Dermis blood vessel endothelial cell (primary cell): ENCODE data around the gene TUBB. TPM values are rescaled to one million over a fixed set of nuclear protein-coding genes. Genes with fewer than 3 reads are reported as not detected.
"Not testable (repeated sequence)": the region's sequence is repeated elsewhere in the genome, so short reads cannot be mapped to it uniquely, and the experiment has no call there.

Experiments
- DNase-seq: peaks from one replicate; pipeline ENCODE4 v3.0.0; 2010
- total RNA-seq: library from RNA; depleted of rRNA; stranded (reverse); fragments of >200 nt; gene quantifications from 2 replicates; pipeline ENCODE4 v1.2.3, GENCODE V29; 2014

Gene TUBB
- total RNA-seq, 1 donor from 2014 or later, result 301 TPM

DNA sequence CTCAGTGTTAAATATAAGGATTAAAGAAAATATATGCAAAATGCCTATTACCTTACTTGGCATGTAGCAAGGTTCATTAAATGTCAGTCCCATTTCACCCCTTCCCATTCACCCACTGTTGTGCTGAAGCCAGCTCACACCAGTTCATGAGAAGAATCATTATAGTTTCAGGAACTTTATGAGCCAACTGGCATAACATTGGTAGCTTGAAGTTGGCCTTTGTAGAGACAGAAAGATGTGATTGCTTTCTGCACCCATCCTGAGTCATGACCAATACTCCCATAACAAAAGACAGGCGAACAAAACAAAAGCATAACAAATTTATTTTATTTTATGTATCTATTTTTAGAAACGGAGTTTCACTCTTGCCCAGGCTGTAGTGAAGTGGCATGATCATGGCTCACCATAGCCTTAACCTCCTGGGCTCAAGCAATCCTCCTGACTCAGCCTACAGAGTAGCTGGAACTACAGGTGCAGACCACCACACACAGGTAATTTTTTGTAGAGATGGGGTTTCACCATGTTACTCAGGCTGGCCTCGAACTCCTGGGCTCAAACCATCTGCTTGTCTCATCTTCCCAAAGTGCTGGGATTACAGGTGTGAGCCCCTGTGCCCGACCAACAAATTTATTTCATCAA is 41.8 kb downstream of the TUBB start:
- no peak for DNase-seq

DNA sequence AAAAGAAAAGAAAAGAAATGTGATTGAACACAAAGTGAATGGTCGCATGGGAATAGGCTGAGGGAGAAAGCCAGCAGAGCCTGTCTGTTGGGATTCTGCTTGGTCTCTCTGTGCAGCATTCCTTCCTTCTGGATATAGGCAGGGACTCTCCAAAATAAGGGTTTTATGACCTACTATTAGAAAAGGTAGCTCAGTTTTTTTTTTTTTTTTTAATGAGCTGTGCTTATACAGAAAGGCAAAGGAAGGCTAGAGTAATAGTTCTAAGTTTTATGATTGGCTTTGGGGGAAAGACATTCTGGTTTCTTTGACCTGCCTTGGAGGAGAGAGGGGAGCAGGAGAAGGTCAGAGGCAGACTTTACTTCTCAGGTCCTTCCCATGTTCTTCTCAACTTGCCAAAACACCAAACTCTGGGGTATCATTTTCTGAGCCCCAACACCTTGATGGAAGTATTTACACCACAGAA is 43.0 kb downstream of the TUBB start:
- DNase-seq, result no peak

DNA sequence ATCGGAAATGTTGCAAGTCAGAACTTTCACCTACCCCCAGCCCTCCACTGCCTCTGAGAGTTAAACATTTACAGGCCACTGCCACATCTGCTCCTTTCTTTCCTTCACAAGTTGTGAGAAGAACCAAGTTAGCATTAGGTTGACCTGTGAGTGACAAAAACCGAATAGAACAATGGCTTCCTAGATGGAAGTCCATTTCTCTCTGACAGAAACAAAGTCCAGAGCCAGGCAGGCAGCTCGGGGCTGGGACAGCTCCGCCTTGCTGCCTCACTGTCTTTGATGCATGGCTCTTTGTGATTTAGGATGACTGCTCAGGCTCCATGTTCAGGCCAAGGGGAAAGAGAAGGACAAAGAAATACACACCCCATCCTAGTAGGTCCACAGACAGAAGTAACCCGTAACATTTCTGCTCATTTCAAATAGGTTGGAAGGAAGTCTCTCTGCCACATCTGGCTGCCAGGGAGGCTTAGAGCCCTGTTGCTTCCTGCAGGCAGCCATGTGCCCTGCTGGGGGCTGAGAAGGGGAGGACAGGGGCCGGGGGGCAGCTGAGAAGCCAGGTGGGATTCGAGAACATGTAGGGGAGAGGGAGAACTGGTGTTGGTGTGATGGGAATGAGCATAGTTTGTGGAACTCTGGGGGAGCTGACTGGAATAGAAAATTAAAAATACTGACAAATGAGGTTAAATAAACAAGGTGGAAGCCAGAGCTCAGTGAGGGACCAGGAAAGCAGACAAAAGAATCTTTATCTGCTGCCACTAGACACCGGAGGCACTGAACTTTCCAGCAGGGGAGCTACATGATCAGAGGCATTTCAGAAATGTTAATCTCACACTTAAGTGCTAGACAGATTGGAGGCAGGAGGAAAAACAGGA is 43.7 kb downstream of the TUBB start:
- peak; percentile 91 for DNase-seq

- DNase-seq, result not testable (repeated sequence)
These were observed 44.4 kb downstream of the TUBB start for GRCh38 chr6:30764490-30765043.

GRCh38 chr6:30765495-30765894 is 45.3 kb downstream of the TUBB start:
- peak; percentile 35 for DNase-seq

DNA sequence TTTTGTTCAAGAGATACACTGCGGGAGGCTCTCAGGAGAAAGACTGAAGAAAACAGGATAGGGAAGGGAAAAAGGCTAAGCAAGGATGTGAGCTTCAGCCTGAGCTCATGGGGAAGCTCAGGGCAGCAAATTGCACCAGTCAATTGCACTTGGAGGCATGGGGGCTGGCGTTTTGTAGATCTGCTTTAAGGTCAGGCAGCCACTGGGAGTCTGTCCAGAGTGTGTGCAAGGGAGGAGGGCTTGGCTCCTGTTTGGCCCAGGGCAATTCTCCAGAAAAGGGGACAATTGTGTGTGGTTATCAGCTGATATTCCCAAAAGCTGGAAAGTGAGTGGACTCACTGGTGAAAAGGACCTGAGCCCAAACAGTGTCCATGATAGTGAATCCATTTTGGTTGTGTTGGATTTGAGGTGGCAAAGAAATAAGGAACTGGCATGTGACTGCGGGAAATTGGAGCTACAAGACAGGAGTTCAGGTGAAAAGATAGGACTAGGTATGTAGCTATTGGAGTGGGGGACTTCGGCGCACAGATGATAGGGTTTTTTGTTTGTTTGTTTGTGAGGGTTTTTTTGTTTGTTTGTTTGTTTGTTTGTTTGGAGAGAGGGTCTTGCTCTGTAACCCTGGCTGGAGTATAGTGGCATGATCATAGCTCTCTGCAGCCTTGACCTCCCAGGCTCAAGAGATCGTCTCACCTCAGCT is 46.5 kb downstream of the TUBB start:
- no peak for DNase-seq

- DNase-seq, result no peak
These were observed 47.2 kb downstream of the TUBB start for GRCh38 chr6:30767158-30767943.

GRCh38 chr6:30767944-30768301 is 47.8 kb downstream of the TUBB start:
- no peak for DNase-seq

DNA sequence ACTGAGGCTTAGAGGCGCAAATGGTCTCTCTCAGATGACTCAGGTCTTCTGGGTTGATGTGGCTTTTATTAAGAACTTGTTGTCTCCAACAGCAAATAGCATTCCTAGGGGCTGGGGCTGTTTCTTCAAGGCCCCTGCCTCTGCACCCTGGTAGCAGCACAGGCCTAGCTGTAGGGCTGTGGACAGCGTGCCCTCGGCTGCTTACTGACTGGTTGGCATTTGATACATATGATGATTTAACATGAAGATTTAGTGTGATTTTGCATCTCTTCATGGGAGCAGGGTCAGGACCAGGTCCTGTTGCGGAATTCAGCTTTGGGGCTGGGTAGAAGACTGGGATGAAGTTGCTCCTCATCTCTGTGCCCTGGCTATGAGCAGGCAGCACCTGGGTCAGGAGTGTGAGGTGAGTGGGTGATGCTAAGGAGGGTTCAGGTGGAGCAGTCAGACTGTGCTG is 48.5 kb downstream of the TUBB start:
- DNase-seq, result no peak

GRCh38 chr6:30769088-30769852 is 49.1 kb downstream of the TUBB start:
- peak; percentile 96 for DNase-seq

GRCh38 chr6:30769853-30770524 is 49.8 kb downstream of the TUBB start:
- peak; percentile 37 for DNase-seq

DNA sequence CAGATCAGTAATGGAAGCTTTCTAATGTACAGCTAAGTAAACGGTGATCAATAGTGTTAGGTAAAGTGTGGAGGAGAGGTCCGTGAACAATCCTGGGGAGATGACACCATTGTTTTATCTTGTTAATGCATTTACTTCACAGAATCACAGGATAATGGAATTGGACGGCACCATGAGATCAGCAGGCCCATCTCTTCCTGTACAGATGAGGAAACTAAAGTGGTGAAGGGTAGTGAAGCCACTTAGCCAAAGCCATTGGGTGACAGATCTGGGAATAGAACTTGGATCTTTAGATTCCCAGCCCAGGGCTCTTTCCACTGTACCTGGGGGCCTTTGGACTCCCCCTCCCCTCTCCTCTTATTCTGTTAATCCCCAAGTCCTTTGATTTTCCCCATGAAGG is 50.4 kb downstream of the TUBB start:
- DNase-seq, result no peak

GRCh38 chr6:30774701-30775100 is 54.5 kb downstream of the TUBB start:
- DNase-seq, result no peak

Other genes with a start within 250 kb of the TUBB start
- 717 and 1,065 TPM in 2 replicates for gene HLA-E, start 230.8 kb upstream of the TUBB start, total RNA-seq
- gene GNL1, start 163.9 kb upstream of the TUBB start, total RNA-seq, result 53.1 and 63.0 TPM in 2 replicates
- gene PRR3, start 163.1 kb upstream of the TUBB start, total RNA-seq, result 2.9 and 3.5 TPM in 2 replicates
- gene ABCF1, start 148.9 kb upstream of the TUBB start, total RNA-seq, result 49.5 and 70.3 TPM in 2 replicates
- 19.4 and 20.0 TPM in 2 replicates for gene PPP1R10, start 103.1 kb upstream of the TUBB start, total RNA-seq
- 37.9 and 41.0 TPM in 2 replicates for gene MRPS18B, start 102.5 kb upstream of the TUBB start, total RNA-seq
- gene ATAT1, start 93.5 kb upstream of the TUBB start, total RNA-seq, result 3.4 and 3.7 TPM in 2 replicates
- 3.5 and 9.9 TPM in 2 replicates for gene C6orf136, start 73.2 kb upstream of the TUBB start, total RNA-seq
- gene DHX16, start 47.3 kb upstream of the TUBB start, total RNA-seq, result 39.3 and 52.6 TPM in 2 replicates
- gene PPP1R18, start 33.7 kb upstream of the TUBB start, total RNA-seq, result 41.7 and 64.8 TPM in 2 replicates
- gene NRM, start 29.4 kb upstream of the TUBB start, total RNA-seq, result 3.1 and 4.6 TPM in 2 replicates
- gene MDC1, start 3.1 kb upstream of the TUBB start, total RNA-seq, result 6.3 and 12.5 TPM in 2 replicates
- 71.5 and 124 TPM in 2 replicates for gene FLOT1, start 22.3 kb downstream of the TUBB start, total RNA-seq
- 74.4 and 134 TPM in 2 replicates for gene IER3, start 24.2 kb downstream of the TUBB start, total RNA-seq
- gene DDR1, start 164.2 kb downstream of the TUBB start, total RNA-seq, result 8.5 and 9.1 TPM in 2 replicates
- gene GTF2H4, start 187.9 kb downstream of the TUBB start, total RNA-seq, result 16.2 and 26.4 TPM in 2 replicates
- 11.7 and 20.5 TPM in 2 replicates for gene VARS2, start 193.9 kb downstream of the TUBB start, total RNA-seq
- gene SFTA2, start 211.8 kb downstream of the TUBB start, total RNA-seq, result not detected in 2 replicates
- not detected in 2 replicates for gene MUCL3, start 220.6 kb downstream of the TUBB start, total RNA-seq